HG02759 (cell line): Measurements from ENCODE around the gene DNM3.

ENCODE experiments used
- ATAC-seq: cut with Tn5 transposase; IDR thresholded peaks from one replicate; pipeline ENCODE4 v1.9.1; 2021; ENCODE audit warnings: mild to moderate bottlenecking, moderate library complexity; ENCODE audit not compliant: unreplicated experiment

The DNM3 gene

GRCh38 chr1:171868217-171868803 lies 27.0 kb downstream of the DNM3 start:
- no peak for ATAC-seq

GRCh38 chr1:171869097-171869496 lies 27.8 kb downstream of the DNM3 start:
- ATAC-seq, result no peak

- ATAC-seq, result no peak
Observed at GRCh38 chr1:171871848-171872247, 30.6 kb downstream of the DNM3 start.

GRCh38 chr1:171872430-171872829 lies 31.1 kb downstream of the DNM3 start:
- ATAC-seq, result no peak

- ATAC-seq, result no peak
Observed at GRCh38 chr1:171873664-171874063, 32.4 kb downstream of the DNM3 start.

- ATAC-seq, result peak; percentile 56
Observed at GRCh38 chr1:171877701-171878100, 36.4 kb downstream of the DNM3 start.

GRCh38 chr1:171879556-171879955 lies 38.3 kb downstream of the DNM3 start:
- ATAC-seq, result no peak

- no peak for ATAC-seq
Observed at GRCh38 chr1:171881442-171881841, 40.1 kb downstream of the DNM3 start.

- no peak for ATAC-seq
Observed at GRCh38 chr1:171883849-171884248, 42.6 kb downstream of the DNM3 start.

GRCh38 chr1:171884475-171884874 lies 43.2 kb downstream of the DNM3 start:
- ATAC-seq, result no peak

- no peak for ATAC-seq
Observed at GRCh38 chr1:171890131-171890530, 48.8 kb downstream of the DNM3 start.

- ATAC-seq, result no peak
Observed at GRCh38 chr1:171896936-171897703, 55.8 kb downstream of the DNM3 start.

GRCh38 chr1:171898941-171899340 lies 57.6 kb downstream of the DNM3 start:
- no peak for ATAC-seq

- ATAC-seq, result no peak
Observed at GRCh38 chr1:171899838-171900237, 58.5 kb downstream of the DNM3 start.

- ATAC-seq, result no peak
Observed at GRCh38 chr1:171901245-171901644, 59.9 kb downstream of the DNM3 start.

GRCh38 chr1:171902527-171902926 lies 61.2 kb downstream of the DNM3 start:
- no peak for ATAC-seq

- no peak for ATAC-seq
Observed at GRCh38 chr1:171904778-171905450, 63.6 kb downstream of the DNM3 start.

GRCh38 chr1:171909711-171910110 lies 68.4 kb downstream of the DNM3 start:
- ATAC-seq, result no peak

- no peak for ATAC-seq
Observed at GRCh38 chr1:171910786-171911185, 69.5 kb downstream of the DNM3 start.

GRCh38 chr1:171911506-171911905 lies 70.2 kb downstream of the DNM3 start:
- no peak for ATAC-seq

- no peak for ATAC-seq
Observed at GRCh38 chr1:171912509-171913175, 71.3 kb downstream of the DNM3 start.

GRCh38 chr1:171913385-171913784 lies 72.1 kb downstream of the DNM3 start:
- no peak for ATAC-seq
